ENCODE data around the gene MBNL2.

The MBNL2 gene

DNA sequence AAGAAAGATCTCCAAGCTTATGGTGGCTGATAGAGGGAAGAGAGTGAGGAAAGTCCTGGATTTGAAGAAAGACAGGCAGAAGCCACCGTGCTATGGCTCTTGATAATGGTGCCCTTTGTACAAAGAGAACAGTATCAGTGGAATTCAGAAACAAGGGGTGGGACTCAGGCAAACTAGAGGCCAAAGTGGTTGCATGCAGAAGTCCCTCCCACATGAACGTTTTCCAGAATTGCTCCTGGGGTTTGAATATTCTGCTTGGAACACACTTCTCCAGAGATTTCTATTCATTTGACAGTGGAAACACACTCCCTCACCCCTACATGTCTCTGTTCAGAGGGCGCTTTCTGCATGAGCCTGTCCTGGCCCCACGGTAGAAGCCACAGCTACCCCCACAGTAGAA, 10.1 kb upstream of the MBNL2 start:
- no peak for DNase-seq

DNA sequence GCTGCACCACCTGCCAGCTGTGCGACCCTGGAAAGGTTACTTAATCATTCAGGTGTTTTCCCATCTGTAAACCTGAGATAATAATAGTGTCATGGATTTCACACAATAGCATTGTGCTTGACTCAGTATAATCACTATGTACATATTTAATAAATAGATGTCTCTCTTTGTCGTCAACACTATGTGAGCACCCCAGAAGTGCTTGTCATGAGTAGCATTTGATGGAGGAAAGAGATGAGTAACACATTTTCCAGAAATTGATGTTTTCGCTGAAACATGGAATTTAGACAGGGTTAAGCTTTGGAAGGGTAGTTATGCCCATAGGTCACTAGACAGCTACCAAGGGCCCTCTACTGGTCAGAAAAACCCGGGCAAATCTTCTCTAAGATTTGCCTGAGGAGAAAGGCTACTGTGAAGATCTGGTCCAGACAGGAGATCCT, 9.5 kb upstream of the MBNL2 start:
- DNase-seq: no peak

DNA sequence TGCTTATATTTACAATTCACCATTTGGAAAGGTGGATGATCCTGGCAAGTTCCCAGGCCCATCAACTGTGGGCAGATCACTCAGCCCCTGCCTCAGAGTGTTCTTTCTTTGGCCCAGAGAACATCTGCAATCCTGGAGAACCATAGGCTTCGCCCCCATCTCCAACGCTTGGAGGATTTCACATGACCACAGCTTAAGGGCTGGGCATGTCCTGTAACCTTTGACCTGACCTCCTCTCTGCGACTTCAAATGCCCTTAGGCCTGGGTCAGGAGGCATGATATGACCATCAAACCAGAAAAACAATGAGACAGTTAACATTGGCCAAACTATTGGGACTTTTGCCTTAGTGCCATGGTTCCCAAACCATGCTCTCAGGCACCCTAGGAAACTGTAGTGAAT, 7.2 kb upstream of the MBNL2 start:
- no peak for DNase-seq

DNA sequence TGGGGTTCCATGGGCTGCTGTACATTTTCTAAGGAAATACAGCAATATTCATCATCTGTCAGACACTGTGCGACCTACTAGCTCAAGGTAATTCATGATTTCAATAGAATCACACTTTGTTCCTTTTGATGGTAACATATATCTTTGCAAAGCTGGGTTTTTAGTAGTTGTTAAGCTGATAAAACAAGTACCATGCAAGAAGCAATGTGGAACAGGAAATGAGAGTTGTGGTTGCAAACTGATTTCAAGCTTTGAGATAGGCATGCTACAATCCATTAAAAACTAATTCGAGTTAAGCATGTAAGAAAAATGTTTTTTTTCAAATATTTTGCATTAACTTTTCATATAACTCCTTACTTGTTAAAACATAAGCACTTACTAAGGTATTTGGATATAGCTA, 6.8 kb upstream of the MBNL2 start:
- no peak for DNase-seq

DNA sequence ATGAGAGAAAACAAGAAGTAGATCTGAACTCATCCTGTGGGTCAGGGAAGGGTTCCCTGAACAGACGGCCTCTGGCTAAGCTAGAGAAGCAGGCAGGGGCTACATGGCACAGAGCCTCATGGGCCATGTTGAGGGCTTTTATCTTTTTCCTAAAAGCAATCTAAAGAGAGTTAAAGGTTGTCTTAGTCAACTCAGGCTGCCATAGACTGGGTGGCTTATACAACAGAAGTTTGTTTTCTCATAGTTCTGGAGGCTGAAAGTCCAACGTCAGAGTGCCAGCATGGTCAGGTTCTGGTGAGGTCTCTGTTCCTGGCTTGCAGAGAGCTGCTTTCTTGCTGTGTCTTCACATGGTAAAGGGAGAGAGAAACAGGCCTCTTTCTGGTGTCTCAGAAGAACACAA, 2.9 kb upstream of the MBNL2 start:
- DNase-seq: no peak

DNA sequence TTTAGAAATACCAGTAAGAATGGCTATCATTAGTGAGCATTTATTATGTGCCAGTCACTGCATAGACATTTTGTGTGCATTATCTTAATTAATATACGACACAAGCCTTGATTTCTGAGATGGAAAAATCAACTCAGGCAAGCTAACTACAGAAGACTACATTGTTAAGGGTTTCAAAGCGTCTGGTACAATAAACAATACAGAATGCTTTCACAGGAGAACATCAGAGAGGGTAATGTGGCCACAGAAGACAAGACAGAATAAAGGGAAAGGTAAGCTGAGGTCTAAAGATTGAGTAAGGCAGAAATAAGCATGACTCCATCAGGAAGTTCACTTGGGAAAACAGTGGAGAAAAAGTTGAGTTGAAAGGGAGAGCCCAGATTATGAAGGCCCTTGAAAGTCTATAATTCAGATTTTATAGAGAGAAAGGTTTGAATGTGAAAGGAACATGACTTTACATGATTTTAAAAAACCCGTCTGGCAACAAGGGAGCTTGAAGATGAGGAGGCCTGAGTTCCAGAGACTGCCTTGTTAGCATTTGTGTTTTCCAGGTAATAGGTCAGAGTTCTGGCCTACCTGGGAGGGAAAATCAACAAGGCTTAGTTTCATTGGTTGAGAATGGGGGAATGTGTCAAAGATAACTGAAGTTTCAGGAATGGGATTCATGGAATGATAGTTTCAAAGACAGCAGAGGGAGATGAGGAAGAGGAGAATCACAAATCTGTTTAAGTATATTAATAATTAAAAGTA, 1.8 kb upstream of the MBNL2 start:
- no peak for DNase-seq

DNA sequence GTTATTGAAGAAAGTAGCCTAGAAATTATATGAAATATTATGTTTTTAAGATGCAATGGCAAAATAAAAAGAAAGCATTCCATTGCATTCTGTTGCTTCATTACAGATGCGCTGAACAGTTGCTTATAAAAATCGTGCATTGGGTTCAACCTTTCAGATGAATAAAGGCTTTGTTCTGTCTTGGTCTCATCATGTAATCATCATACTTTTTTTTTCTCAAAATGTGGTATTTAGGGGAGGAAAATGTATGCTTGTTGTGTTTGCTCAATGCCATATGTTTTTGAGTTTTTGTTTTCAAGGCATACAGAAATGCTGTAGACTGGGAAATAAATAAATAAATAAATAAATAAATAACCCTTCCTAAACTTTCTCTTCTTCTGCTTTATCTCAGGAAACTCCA, 1.1 kb upstream of the MBNL2 start:
- DNase-seq: no peak

DNA sequence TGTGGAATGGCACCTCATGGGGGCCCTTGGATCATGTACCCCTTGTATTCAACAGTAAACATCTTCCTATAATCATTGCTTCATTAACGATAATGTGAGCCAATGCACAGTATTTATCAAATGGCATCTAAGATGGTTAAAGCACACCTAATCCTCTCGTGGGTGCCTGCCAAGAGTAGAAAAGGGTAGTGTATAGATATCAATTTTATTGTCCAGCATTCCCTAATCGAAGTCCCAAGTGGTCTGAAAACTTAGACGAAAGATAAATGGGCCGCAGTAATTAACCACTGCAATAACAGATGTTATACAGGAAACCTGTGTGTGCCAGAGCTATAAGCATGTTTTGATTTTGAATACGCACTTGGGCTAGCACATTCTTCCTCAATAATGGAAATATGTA, 667 bp upstream of the MBNL2 start:
- no peak for DNase-seq

DNA sequence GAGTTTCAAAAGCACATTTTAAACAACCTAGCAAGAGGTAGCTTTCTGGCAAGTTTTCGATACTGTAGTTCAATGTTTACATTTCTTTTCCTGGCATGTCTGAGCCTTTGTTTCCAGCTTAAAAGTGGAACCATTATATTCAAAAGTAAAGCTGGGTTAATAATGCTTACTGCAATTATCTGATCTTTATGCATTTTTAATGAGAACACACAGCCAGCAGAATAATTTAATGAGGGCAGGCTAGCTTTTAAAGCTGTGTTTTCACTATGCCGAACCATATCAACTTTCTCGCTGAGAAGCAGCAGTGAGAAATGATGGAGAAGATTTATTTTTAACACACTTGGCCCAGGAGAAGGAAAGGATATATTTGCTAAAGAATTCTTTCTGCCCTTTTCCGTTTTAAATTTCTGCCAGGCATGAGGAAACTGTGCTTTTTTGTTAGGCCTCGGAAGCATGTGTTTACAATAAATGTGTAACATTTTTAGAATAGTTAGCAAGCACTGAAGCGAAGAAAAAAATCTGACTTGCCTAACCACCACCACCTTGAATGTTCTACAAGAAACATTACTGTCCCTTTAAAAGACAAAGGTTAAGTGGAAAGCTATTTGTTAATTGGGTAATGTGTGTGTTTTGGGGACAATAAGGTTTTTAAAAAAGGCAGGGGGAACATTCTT, 1.0 kb downstream of the MBNL2 start:
- no peak for DNase-seq

DNA sequence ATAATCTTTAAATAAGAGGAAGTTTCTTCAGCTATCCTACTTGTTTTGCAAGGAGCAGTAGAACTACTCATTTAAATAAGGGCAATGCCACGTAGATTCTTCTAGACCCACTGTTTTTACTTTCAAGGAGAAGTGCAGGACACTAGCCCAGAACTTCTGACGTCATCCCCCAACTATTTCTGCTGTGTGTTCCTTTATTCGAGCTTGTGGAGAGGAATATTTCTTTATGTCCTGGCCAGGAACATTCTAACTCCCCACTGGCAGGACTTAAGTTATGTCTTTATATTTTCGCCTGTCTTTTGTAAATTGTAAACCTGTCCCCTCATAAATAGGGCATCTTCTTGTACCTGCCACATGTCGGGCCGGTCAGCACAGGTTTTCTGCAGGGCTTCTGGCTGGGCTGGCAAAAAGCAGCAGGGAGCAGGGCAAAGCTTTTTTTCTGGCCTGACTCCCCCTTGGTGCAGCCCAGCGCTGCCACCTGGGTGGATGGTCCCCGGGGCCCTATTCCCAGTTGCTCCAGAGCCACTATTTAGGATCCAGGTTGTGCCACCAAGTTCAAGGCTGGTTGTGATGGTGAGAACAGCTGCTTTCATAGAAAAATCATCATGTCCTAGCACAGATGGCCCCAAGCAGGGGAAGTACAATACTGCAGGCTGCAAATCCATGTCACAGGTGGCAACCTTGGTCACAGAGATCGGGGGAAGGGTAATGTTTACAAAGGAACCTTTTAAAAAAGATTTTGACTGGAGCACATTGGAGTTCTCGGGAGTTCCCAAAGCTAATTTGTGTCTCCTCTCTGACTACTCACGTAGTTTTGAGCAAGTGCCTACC, 1.8 kb downstream of the MBNL2 start:
- DNase-seq: peak; percentile 51 to 52

DNA sequence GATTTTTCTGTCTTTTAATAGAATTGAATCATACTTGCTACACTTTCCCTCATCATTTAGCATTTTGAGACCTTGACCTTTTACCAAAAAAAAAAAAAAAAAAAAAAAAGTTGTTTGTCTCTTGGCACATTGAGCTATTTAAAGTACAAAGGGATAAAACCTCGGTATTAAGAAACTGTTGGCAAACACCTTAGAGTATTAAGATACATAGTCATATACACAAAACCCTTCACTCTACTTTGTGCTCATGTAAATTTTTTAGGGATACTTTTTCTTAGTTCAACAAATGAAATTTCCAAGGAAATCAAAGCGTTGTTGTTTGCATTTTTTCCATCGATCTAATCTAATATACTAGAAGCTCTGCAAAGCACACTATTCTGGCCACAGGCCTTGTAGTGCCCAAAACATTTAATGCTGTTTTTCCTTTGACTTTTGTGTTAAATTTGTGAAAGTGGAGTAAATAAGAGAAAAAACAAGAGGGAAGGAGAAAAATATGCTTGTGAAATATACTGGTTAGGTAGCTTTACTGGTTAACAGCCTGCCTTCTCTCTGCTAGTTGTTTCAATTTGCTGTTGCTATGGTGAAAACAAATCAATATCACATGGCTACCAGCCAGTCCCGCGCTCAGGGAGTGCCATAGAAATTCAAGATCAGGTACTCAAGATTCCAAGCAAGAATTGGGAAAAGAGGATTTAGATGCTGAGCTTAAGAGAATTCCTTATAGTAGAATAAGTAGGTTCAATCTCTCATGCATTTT, 2.6 kb downstream of the MBNL2 start:
- DNase-seq: peak; percentile 55 to 74

DNA sequence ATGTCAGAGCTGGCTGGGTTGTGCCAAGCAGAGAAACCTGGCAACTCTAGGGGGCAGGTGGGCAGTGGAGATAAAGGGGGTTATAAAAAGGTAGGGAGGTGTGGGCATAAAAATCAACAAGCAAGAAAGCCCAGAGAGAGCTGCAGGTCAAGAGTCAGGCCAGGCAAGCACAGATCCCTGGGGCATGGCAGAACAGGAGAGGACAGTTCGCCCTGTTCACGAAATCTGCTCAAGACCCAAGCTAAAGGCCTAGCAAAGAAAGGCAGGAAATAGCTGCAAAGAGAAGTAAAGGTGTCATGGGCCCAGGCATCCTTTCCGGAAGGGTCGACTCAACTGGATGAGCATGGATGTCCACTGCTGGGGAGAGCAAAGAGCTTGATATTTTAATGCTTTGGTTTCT, 3.4 kb downstream of the MBNL2 start:
- DNase-seq: no peak

DNA sequence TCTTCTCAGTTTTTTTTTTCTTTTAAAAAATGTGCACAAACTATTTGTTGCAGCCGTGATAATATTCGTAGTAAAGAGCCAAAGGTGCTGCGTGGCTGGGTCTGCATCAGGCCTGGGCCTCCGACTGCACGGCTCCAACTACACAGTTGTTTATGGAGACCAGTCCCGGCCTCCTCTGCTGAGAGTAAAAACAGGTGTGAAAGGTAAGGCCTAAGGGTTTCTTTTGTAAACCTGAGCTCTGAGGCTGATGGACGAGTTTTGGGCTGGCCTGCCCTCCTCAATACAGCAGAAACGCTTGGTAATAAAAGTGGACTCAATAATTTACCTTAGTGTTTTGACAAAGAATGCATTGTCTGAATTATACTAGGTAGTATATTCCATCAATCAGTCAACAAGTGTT, 3.9 kb downstream of the MBNL2 start:
- DNase-seq: no peak

DNA sequence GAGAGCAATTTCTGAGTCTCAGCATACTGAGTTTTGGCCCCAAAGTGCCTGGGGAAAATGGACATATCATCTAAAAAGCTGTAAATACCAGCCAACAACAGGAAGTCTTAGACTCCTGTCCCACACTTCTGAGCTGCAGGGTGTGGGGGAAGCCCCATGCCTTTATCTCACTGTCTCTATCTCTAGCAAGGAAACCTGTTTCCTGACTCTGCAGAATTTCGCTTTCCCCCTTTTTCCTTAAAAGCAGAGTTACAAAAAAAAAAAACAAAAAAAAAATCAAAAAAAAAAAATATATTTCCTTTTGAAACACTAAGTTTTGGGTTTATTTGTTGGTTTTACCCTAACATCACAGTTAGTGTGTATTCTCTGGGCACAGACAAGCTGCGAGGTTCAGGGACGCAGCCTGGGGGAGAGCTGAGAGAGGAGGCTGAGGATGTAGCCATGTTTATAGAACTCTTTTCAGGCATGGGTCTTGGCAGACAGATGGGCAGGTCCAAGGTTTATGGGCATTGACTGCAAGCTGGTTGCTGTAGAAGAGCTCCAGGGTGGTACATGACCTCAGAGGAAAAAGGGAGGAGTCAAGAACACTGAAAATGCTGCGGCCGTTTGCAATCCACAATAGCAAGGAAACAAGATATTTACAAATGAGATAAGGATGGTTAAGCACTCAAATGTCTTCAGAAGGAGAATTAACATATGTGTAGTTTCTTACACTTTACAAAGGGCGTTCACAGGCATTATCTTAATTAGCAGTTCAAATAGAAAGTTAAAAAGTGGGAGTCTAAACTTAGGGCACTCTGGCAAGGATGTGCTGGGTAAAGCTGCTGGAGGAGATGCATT, 4.9 kb downstream of the MBNL2 start:
- peak; percentile 38 to 70 for DNase-seq

DNA sequence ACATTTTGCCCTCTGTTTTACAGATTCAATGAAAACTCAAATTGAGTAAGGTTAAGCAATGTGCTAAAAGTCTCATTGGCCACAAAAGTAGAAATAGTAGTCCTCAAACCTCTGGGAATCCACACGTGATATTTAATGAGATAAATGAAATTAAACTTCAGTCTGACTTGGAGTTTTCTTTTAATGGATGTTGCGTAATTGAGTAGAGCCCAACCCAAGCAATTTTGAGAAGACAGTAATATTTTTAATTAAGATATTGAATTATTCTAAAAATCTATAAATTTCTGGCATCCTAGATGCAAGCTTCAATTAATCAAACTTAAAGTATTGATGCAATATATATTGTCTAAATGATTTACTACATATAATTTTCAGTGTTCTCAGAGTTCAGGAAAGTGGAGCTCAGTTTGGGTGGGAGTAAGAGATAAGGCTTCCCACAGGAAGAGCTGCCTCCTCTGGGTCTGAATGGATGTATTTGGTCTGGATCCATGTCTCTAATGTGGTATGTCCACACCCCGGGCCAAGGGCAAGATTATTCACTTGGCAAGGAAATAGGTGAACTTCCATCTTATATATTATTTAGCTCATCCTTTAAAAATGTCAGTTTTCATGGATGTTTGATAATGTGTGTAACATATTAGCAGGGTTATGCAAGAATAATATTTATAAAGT, 6.9 kb downstream of the MBNL2 start:
- no peak for DNase-seq

DNA sequence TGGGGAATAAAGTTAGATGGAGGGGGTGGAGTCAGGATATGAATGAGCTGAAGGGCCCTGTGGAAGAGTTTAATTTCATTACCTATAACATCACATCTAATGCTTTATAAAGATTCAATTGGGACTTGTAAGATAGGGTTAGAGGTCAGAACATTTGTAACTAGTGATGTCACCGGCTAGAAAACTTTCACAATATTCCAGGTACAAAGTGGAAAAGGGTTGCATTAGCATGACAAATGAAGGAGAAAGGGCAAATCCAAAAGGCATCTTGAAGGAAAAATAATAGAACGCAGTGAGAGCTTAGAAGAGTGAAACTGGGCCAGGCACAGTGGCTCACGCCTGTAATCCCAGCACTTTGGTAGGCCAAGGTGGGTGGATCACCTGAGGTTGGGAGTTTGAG, 7.6 kb downstream of the MBNL2 start:
- no peak for DNase-seq

DNA sequence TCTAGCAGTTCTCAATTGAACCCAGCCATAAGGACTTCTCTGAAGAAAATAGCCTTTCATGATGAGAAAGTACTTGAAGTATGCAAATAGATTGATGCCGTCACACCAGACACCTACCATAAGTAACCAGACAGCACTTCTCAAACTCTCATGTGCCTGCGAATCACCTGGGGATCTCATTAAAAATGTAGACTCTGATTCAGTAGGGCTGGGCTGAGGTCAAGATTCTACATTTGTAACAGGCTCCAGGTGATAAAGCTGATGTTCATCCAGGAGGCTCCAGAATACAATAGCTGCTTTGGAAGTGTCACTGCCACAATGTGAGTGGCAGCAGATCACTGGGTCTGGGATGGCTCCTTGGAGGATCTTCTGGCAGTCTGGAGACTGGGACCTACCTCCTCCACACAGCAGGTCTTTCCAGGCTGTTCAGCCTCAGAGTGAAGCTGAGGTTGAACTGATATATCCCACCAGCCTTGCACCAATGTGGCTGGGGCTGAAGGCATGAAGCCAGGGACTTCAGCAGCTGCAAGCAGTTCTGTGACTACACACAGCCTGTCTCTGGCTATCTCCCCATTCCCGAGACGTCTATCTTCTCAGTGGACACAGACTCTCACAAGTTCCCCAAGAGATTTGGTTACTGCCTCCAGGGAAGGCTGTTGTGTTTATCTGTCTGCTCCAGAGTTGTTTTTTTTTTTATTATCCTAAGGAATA, 9.1 kb downstream of the MBNL2 start:
- DNase-seq: no peak

DNA sequence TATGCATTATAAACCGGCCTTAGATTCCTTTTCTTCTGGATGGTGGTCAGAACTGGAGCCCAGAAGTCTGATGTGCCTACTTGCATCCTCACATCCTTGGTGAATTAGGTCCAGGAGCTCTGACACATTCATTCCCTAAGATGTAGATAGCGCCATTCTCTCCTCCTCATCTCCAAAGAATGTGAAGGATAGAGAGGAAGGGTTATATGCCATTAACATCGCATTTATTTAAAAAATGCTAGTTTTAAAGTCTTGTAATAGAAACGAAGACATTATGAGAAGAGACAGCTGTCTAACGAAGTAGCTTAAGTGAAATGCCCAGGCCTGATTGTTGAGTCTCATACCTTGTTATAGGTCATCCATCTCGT, 9.7 kb downstream of the MBNL2 start:
- no peak for DNase-seq

DNA sequence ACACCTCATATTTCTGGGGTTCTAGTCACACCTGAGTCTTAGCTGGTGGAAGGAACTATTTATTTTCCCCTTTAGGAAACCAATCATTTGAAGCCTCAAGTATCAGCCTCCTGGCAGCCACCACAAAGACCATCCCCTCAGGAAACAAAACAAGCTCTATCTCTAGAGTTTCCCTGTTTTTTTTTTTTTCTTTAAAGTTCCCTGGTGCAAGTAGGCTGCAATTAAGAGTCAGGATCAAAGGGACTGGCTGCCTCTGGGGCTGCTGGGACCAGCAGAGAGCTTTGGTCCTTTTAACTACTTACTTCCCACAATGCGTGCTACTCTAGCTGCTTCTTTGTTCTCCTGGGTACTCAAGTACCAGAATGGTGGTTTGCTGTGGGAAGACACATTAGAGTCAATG, 11.4 kb downstream of the MBNL2 start:
- DNase-seq: no peak

DNA sequence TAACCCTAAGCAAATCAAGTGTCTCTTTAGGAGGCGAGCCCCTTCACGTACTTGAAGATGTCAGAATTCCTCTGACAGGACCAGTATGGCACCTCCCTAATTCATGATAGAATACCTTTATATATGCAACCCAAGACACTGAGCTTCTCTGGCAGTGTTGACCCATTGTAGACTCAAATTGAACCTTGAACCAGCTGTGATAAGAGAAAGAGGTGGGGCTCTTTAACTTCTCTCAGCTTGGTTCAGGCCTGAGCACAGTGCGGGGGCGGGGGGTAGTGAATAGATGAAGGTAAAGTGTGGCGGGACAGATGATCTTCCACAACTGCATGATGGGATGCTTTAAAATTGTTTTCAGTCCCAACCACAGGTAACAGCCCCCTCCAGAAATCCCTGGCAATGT, 12.1 kb downstream of the MBNL2 start:
- DNase-seq: no peak

DNA sequence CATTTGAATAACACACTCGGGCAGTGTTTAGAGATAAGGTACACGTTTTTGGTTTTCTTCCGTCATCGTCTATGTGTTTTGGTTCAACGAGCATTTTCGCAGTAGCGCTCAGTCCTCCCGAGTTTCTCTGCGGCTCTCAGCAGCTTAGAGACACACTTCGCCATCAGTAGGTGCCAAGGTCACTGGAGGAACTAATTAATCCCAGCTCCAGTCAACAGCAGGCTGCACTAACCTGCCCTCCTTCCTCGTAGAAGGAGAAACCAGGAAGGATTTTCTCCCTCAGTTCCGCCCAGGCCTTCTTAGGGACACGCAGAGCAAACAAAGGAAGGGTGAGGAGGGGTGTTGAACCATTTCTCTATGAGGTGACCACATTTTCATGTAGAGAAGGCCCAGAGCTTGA, 12.6 kb downstream of the MBNL2 start:
- DNase-seq: no peak
